Prostate gland (tissue), 2 donors: ENCODE data around the gene TBC1D16.

Source experiments
- CTCF ChIP-seq, 4 experiments: fragments of 200-600 bp in 2 of 4; fragments of 450-650 bp in 2 of 4; sonication (generic) in 2 of 4; IDR thresholded peaks; 1 replicate in 3 of 4; 2 replicates in 1 of 4; pipeline ENCODE4 v1.5.1; 2016 to 2019; ENCODE audit warnings: antibody characterized with exemption in 4 of 4, mild to moderate bottlenecking in 2 of 4, moderate library complexity in 2 of 4
- POLR2A ChIP-seq: fragments of 450-650 bp; IDR thresholded peaks from one replicate; pipeline ENCODE4 v1.6.1; 2016; ENCODE audit warnings: antibody characterized with exemption, mild to moderate bottlenecking
- POLR2AphosphoS5 ChIP-seq: sonication (generic); formaldehyde crosslinking; IDR thresholded peaks from one replicate; pipeline ENCODE4 v1.6.1; 2017; ENCODE audit warnings: antibody characterized with exemption

GRCh38 chr17:79955691-79956440 is 79.8 kb downstream of the TBC1D16 start:
- TF ChIP-seq CTCF (IDR thresholded peaks at IDR 0.05) (no peak), POLR2A (no peak), POLR2AphosphoS5 (no peak)
